Occipital lobe (tissue), 2 donors: ENCODE measurements around the gene PRUNE2. TPM values are rescaled to one million over a fixed set of nuclear protein-coding genes. Genes with fewer than 3 reads are reported as not detected.
"Not testable (repeated sequence)": the region's sequence is repeated elsewhere in the genome, so short reads cannot be mapped to it uniquely, and the experiment has no call there.

ENCODE experiments used
- DNase-seq: peaks from one replicate; lab custom pipeline; 2025; lab: John Stamatoyannopoulos, UW
- total RNA-seq: library from RNA; depleted of rRNA; stranded (reverse); fragments of >200 nt; gene quantifications from one replicate; pipeline ENCODE4 v1.2.3, GENCODE V29; 2014

Gene PRUNE2
- total RNA-seq, 1 donor from 2014 or later: 13.4 TPM

DNA sequence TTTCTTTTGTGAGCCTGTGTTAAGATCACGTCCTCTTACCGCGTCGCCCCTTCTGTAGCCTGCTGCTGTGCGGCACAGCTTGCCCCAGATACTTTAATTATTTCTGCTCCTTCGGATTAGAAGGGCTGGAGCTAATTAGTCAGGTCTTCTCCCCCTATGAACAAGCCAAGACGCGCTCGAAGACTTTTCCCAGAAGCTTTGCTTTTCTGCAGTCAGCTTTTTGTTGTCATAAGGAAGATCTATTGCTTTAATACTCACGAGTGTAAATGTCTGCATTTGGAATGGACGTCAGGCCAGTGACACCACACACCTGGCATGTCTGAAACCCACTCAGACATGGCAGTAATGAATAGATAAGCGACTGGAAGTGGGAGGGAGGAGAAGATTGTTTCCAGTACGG is 37.0 kb downstream of the PRUNE2 start:
- no peak for DNase-seq

GRCh38 chr9:76866689-76867088 is 39.2 kb downstream of the PRUNE2 start:
- no peak for DNase-seq

DNA sequence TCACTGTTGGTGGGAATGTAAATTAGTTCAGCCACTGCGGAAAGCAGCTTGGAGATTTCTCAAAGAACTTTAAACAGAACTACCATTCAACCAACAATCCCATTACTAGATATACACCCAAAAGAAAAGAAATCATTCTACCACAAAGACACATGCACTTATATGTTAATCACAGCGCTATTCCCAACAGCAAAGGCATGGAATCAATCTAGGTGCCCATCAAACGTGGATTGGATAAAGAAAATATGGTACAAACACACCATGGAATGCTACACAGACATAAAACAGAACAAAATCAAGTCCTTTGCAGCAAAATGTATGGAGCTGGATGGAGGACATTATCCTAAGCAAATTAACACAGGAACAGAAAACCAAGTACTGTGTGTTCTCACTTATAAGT is 42.1 kb downstream of the PRUNE2 start:
- no peak for DNase-seq

GRCh38 chr9:76859860-76860259 is 46.1 kb downstream of the PRUNE2 start:
- no peak for DNase-seq

GRCh38 chr9:76858248-76858647 is 47.7 kb downstream of the PRUNE2 start:
- not testable (repeated sequence) for DNase-seq

DNA sequence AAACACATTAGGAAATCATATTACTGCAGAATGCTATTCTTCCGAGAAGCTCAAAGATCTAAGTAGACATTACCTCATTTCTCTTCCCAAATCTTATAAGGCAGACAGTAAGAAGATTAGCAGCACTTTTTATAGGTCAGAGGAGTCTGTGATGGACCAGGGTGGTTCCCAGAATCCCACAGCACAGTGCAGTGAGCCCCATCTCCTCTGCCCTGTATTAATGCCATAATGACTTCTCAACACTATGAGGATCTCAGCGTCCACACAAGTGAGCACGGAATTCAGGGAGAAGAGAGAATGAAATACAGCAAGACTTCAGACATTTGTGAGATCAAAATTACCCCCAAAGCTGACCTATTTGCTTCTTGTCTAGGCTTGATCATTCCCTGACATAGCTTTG is 49.9 kb downstream of the PRUNE2 start:
- no peak for DNase-seq

GRCh38 chr9:76855015-76855414 is 50.9 kb downstream of the PRUNE2 start:
- no peak for DNase-seq

DNA sequence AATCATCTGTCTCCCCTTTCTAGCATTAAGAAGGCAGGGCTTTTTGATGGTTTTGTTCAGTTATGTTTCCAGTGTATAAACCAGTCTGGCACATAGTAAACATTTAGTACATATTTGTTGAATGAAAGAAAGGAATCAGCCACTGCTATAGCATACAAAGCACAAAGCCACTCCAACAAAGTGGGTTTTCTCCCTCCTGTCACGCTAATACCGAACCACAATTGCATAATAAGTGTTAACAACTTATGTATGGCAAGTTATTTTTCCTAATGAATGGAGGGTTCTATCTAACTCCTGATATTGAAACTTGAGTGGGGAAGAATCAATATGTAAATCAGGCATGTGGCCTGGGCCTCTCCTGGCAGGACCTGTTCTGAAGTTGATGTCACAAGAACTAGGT is 53.9 kb downstream of the PRUNE2 start:
- DNase-seq: no peak

DNA sequence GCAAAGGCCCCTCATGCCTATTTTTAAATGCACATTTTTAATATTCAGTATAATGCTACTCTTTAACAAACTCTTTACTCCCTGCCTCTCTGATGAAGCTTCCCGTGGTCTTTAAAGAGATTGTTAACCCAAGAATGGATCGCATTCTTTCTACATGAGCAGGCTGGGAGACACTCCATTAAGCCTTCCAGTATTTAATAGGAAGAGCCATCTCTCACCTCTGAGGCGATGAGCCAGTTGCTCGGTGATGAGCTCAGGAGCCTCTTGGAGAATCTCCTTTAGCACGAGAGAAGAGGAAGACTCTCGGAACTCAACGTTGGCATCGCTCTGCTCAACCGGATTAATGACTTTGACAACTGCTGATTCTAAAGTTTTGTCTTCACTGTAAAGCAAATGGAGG is 59.6 kb downstream of the PRUNE2 start:
- DNase-seq: no peak

GRCh38 chr9:76845254-76845653 is 60.7 kb downstream of the PRUNE2 start:
- DNase-seq: no peak

GRCh38 chr9:76835571-76836283 is 70.2 kb downstream of the PRUNE2 start:
- DNase-seq: no peak

DNA sequence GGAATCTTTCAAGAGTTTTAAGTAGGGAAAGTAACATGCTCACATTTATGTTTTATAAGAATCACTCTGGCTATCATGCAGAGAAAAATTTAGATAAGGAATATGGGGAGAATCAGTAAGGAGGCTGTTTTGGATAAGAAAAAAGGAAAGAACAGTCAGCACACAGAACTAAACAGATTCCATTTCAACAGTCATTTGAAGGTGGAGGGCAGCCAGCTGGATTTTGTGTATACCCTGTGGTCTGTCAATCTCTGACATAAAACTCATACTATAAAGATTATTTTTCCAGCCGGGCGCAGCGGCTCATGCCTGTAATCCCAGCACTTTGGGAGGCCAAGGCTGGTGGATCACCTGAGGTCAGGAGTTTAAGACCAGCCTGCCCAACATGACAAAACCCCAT is 77.5 kb downstream of the PRUNE2 start:
- DNase-seq: no peak

DNA sequence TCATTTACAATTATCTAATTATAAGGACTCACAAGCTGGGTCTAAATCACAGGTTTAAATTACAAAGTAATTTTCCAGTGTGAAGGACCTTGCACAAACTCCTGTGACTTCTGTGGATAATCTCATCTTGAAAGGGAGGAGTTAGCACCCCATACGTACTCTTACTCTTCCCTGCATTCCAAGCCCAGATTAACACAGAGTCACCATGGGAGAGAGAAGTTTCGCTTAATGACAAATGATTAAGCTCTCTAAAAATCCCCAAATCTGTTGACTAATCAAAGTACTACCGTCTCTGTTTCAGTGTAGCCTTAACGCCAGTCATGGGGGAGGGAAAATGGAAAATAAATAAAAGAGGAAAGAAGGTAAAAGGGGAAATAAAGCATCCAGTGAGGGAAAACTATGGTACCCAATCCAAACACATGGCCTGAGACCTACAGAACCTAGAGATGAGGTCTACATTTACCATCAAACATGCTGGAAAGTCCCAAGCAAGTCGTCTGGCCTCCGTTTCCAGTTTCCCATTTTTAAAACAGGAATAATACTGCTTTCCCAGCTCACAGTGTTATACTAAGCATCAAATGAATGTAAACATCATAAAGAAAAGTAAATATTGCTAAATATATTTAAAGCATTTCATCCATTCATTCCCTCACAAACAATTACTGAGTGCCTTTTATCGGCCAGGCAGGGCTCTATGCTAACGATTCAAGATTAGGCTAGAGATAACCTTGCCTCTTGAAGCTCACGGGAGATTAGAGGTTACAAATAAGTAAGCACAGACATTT is 78.4 kb downstream of the PRUNE2 start:
- DNase-seq: no peak

- DNase-seq: no peak
Measured at GRCh38 chr9:76820431-76820830, 85.5 kb downstream of the PRUNE2 start.

DNA sequence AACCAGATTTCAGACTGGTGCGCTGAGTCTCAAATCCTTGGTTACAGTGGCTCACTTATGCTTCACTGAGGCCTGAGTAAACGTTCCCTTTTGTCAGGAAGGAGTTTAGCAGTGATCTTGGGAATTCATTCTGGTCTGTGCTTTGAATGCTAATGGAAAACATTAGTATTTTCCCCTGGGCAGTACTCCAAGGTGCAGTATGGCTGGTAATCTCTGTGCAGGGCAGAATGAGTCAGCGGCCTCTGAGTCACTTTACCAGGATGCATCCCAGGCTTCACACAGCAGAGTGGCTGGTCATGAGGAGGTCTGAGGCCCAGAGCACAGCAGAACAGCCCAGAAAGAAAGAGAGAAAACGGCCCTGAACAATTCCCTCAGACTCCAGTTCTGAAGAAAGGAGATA is 87.6 kb downstream of the PRUNE2 start:
- DNase-seq: peak; percentile 68

DNA sequence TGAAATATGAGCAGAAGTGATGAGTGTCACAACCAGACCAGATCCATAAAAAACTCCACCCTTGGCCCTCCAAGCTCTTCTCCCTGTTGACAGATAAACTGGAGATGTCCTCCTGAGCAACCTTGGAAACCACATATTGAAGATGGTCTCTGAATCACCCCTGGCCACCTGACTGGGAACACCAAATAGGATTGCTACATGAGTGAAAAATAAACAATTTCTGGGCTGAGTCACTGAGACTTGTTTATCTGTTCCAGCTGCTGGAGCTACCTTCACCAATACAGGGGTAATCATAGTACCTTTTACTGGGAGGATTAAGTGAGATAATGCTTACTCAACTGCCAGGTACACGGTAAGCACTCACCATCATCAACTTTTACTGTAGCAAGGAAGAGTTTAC is 88.4 kb downstream of the PRUNE2 start:
- DNase-seq: no peak

GRCh38 chr9:76812591-76812990 is 93.3 kb downstream of the PRUNE2 start:
- no peak for DNase-seq

GRCh38 chr9:76810377-76810957 is 95.4 kb downstream of the PRUNE2 start:
- peak; percentile 11 for DNase-seq

- no peak for DNase-seq
Measured at GRCh38 chr9:76808636-76809035, 97.3 kb downstream of the PRUNE2 start.

DNA sequence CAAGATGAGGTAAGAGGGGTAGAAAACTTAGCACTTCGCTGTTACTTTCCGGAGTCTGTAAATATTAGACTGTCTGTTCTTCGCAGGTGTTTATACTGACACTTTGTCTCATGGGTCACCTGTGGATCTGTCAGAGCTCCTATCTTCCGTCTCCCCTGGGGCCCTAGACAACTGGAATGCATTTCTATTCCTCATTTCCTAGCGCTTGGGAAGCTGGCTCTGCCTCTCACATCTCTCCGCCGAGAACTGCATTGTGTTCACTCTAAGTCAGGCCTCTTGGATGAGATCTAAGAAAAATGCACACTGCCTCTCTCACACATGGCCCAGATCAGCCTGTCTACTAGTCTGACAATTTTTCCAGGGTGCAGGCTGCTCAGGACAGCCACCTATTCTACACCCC is 102.2 kb downstream of the PRUNE2 start:
- no peak for DNase-seq

- DNase-seq: no peak
Measured at GRCh38 chr9:76803083-76803482, 102.8 kb downstream of the PRUNE2 start.

GRCh38 chr9:76800901-76801300 is 105.0 kb downstream of the PRUNE2 start:
- no peak for DNase-seq

DNA sequence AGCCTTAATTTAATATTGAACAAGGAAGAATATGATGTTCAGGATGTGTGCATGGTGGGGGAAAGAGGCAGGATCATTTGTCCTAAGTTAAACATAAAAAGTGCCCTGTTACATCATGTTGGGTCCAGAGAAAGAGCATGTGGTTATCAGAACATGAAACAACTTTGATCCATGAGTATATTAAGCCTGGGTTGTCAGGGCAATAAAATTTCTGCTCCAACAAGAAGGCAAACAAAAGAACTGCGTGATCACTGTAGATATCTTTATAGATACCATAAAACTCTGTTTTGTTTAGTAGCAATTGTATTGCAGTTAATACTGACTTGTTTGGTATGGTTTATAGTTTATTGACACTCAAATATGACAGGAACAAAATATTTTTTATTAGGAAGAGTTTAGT is 106.4 kb downstream of the PRUNE2 start:
- no peak for DNase-seq
